ENCODE measurements around the gene CHMP5. TPM values are rescaled to one million over a fixed set of nuclear protein-coding genes. Genes with fewer than 3 reads are reported as not detected.

The CHMP5 gene
- total RNA-seq, 1 donor from 2014 or later = 43.3 TPM

DNA sequence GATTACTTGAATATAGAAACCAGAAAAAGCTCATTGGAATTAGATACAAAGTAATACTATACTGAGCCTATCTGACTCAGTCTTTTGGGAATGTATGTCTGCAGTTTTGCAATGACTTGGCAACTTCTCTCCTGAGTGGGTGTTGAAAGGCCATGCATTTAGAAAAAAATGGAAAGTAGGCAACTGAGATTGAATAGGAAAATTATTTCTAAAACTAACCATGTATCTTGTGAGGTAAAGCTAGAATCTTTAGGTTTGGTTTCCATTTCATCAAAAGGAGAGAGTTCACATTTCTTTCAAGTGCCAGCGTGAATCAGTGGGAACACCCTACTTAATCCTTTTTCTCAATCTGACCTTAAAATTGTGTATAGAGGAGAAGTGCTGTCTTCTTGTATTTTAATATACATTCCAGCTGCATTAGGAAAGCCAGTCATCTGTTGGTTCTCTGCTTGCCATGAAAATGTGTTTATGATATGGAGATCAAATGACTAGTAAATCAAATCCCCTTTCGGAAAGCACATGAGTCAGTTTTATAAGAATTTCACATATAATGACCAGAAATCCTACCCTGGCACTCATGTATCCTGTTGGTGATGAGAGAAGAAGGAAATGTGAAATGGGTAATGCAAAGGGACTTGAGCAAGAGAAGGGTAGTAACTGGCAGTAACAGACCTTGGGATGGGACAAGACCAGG lies 55.9 kb downstream of the CHMP5 start:
- Mint-ChIP-seq H3K27me3 (no peaks in the 10 kb centered on the region), H3K4me3 (ENCODE audit: low read depth) (no peak overlapping the region), H3K36me3 (ENCODE audit: insufficient read depth) (peaks cover 44% of the 10 kb centered on the region), H3K4me1 (ENCODE audit: low read depth) (no peaks in the 10 kb centered on the region), H3K9me3 (ENCODE audit: low read depth) (no peaks in the 10 kb centered on the region), H3K27ac (no peak overlapping the region)
- DNase-seq (ENCODE audit: low spot score, unreplicated experiment) = no peak
- TF ChIP-seq, protein P1, sequence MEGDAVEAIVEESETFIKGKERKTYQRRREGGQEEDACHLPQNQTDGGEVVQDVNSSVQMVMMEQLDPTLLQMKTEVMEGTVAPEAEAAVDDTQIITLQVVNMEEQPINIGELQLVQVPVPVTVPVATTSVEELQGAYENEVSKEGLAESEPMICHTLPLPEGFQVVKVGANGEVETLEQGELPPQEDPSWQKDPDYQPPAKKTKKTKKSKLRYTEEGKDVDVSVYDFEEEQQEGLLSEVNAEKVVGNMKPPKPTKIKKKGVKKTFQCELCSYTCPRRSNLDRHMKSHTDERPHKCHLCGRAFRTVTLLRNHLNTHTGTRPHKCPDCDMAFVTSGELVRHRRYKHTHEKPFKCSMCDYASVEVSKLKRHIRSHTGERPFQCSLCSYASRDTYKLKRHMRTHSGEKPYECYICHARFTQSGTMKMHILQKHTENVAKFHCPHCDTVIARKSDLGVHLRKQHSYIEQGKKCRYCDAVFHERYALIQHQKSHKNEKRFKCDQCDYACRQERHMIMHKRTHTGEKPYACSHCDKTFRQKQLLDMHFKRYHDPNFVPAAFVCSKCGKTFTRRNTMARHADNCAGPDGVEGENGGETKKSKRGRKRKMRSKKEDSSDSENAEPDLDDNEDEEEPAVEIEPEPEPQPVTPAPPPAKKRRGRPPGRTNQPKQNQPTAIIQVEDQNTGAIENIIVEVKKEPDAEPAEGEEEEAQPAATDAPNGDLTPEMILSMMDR (IDR thresholded peaks at IDR 0.05; ENCODE audit: unreplicated experiment) = no peak

GRCh38 chr9:33329117-33329563 lies 64.3 kb downstream of the CHMP5 start:
- Mint-ChIP-seq H3K4me3 (ENCODE audit: low read depth) (no peak overlapping the region), H3K9me3 (ENCODE audit: low read depth) (no peaks in the 10 kb centered on the region), H3K4me1 (ENCODE audit: low read depth) (no peaks in the 10 kb centered on the region), H3K36me3 (ENCODE audit: insufficient read depth) (peaks cover 36% of the 10 kb centered on the region), H3K27me3 (no peaks in the 10 kb centered on the region), H3K27ac (peak overlapping the region; percentile 34)
- no peak for DNase-seq (ENCODE audit: low spot score, unreplicated experiment)
- TF ChIP-seq, protein P1 (IDR thresholded peaks at IDR 0.05; ENCODE audit: unreplicated experiment) = no peak

GRCh38 chr9:33329979-33330378 lies 65.1 kb downstream of the CHMP5 start:
- no peak overlapping the region for H3K4me3 Mint-ChIP-seq (ENCODE audit: low read depth)
- H3K27me3 Mint-ChIP-seq = no peaks in the 10 kb centered on the region
- H3K4me1 Mint-ChIP-seq (ENCODE audit: low read depth) = no peaks in the 10 kb centered on the region
- TF ChIP-seq, protein P1 (IDR thresholded peaks at IDR 0.05; ENCODE audit: unreplicated experiment) = no peak
- no peaks in the 10 kb centered on the region for H3K9me3 Mint-ChIP-seq (ENCODE audit: low read depth)
- peaks cover 36% of the 10 kb centered on the region for H3K36me3 Mint-ChIP-seq (ENCODE audit: insufficient read depth)
- DNase-seq (ENCODE audit: low spot score, unreplicated experiment) = no peak
- no peak overlapping the region for H3K27ac Mint-ChIP-seq

DNA sequence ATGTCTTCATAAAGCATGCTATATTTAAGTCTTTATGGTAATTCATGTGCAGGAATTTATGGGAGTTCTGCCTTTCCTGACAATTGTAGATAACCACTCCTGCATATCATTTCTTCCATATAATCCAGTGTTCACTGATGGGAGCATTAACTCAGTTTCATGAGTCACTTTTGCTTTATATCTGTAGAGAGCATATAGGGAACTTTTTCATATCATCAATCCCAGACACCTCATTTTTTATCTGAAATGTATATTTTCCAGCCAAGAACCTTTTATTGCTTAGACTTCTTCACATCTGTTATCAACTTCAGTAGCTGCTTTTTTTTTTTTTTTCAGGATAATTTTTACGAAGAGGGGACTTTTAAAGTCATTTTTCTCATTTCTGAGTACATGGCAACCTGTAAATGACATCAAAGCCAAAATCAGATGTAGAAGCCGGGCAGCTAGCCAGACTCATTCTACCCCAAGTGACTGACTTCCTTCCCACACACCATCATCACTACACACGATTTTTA lies 66.6 kb downstream of the CHMP5 start:
- Mint-ChIP-seq H3K4me3 (ENCODE audit: low read depth) (no peak overlapping the region), H3K36me3 (ENCODE audit: insufficient read depth) (peaks cover 37% of the 10 kb centered on the region), H3K9me3 (ENCODE audit: low read depth) (no peaks in the 10 kb centered on the region), H3K4me1 (ENCODE audit: low read depth) (no peaks in the 10 kb centered on the region), H3K27ac (no peak overlapping the region), H3K27me3 (no peaks in the 10 kb centered on the region)
- DNase-seq (ENCODE audit: low spot score, unreplicated experiment) = no peak
- TF ChIP-seq, protein P1 (IDR thresholded peaks at IDR 0.05; ENCODE audit: unreplicated experiment) = no peak

Other genes starting within 250 kb of the CHMP5 start
- 240 and 247 TPM in 2 replicates for gene DNAJA1, start 239.8 kb upstream of the CHMP5 start, total RNA-seq
- 25.2 and 25.4 TPM in 2 replicates for gene SMU1, start 188.4 kb upstream of the CHMP5 start, total RNA-seq
- gene B4GALT1, start 97.7 kb upstream of the CHMP5 start, total RNA-seq = 49.9 and 53.1 TPM in 2 replicates
- 0.91 TPM in 1 of 2 replicates, not detected in the other for gene SPINK4, start 24.9 kb upstream of the CHMP5 start, total RNA-seq
- 67.7 and 71.5 TPM in 2 replicates for gene BAG1, start 341 bp upstream of the CHMP5 start, total RNA-seq
- gene NFX1, start 25.5 kb downstream of the CHMP5 start, total RNA-seq = 29.4 and 32.0 TPM in 2 replicates
- 3.3 and 4.4 TPM in 2 replicates for gene AQP7, start 137.5 kb downstream of the CHMP5 start, total RNA-seq
- gene AQP3, start 182.5 kb downstream of the CHMP5 start, total RNA-seq = 6.3 and 6.9 TPM in 2 replicates
- 29.6 and 32.7 TPM in 2 replicates for gene NOL6, start 208.9 kb downstream of the CHMP5 start, total RNA-seq